ENCODE data around the gene TRAF1.

GRCh38 chr9:120876842-120877240, 49.8 kb downstream of the TRAF1 start, which contains the start of gene PHF19:
- TF ChIP-seq POLR2A (IDR thresholded peaks at IDR 0.05) (no peak), CTCF (IDR thresholded peaks at IDR 0.05) (no peak)
